Measurements from ENCODE around the gene DOCK6. TPM values are rescaled to one million over a fixed set of nuclear protein-coding genes. Genes with fewer than 3 reads are reported as not detected.

DOCK6 gene
- total RNA-seq, 1 donor from 2014 or later, result 86.9 TPM

- Mint-ChIP-seq H3K27ac (ENCODE audit: unreplicated experiment) (peak overlapping the region; percentile 76), H3K27me3 (ENCODE audit: unreplicated experiment) (no peaks in the 10 kb centered on the region), H3K4me1 (ENCODE audit: unreplicated experiment) (peaks cover 46% of the 10 kb centered on the region), H3K4me3 (ENCODE audit: unreplicated experiment) (peak overlapping the region; percentile 89), H3K36me3 (ENCODE audit: unreplicated experiment) (peaks cover 11% of the 10 kb centered on the region), H3K9me3 (ENCODE audit: unreplicated experiment) (no peaks in the 10 kb centered on the region)
- TF ChIP-seq CTCF (IDR thresholded peaks at IDR 0.05), result no peak
- DNase-seq (ENCODE audit: extremely low spot score, unreplicated experiment), result no peak
Observed at GRCh38 chr19:11196406-11197287, 65.7 kb downstream of the DOCK6 start.

GRCh38 chr19:11195681-11196080 is 66.6 kb downstream of the DOCK6 start:
- no peak for TF ChIP-seq CTCF (IDR thresholded peaks at IDR 0.05)
- no peaks in the 10 kb centered on the region for H3K9me3 Mint-ChIP-seq (ENCODE audit: unreplicated experiment)
- H3K4me3 Mint-ChIP-seq (ENCODE audit: unreplicated experiment), result peak overlapping the region; percentile 89
- H3K36me3 Mint-ChIP-seq (ENCODE audit: unreplicated experiment), result peaks cover 18% of the 10 kb centered on the region
- H3K27ac Mint-ChIP-seq (ENCODE audit: unreplicated experiment), result peak overlapping the region; percentile 80
- no peaks in the 10 kb centered on the region for H3K27me3 Mint-ChIP-seq (ENCODE audit: unreplicated experiment)
- DNase-seq (ENCODE audit: extremely low spot score, unreplicated experiment), result no peak
- peaks cover 54% of the 10 kb centered on the region for H3K4me1 Mint-ChIP-seq (ENCODE audit: unreplicated experiment)

GRCh38 chr19:11194656-11195558 is 67.4 kb downstream of the DOCK6 start:
- DNase-seq (ENCODE audit: extremely low spot score, unreplicated experiment), result no peak
- peak overlapping the region; percentile 80 for H3K27ac Mint-ChIP-seq (ENCODE audit: unreplicated experiment)
- peak overlapping the region; percentile 89 for H3K4me3 Mint-ChIP-seq (ENCODE audit: unreplicated experiment)
- TF ChIP-seq CTCF (IDR thresholded peaks at IDR 0.05), result no peak
- no peaks in the 10 kb centered on the region for H3K27me3 Mint-ChIP-seq (ENCODE audit: unreplicated experiment)
- peaks cover 16% of the 10 kb centered on the region for H3K36me3 Mint-ChIP-seq (ENCODE audit: unreplicated experiment)
- H3K4me1 Mint-ChIP-seq (ENCODE audit: unreplicated experiment), result peaks cover 61% of the 10 kb centered on the region
- no peaks in the 10 kb centered on the region for H3K9me3 Mint-ChIP-seq (ENCODE audit: unreplicated experiment)

- peaks cover 16% of the 10 kb centered on the region for H3K36me3 Mint-ChIP-seq (ENCODE audit: unreplicated experiment)
- no peaks in the 10 kb centered on the region for H3K9me3 Mint-ChIP-seq (ENCODE audit: unreplicated experiment)
- H3K27me3 Mint-ChIP-seq (ENCODE audit: unreplicated experiment), result no peaks in the 10 kb centered on the region
- peak overlapping the region; percentile 60 for H3K4me3 Mint-ChIP-seq (ENCODE audit: unreplicated experiment)
- H3K4me1 Mint-ChIP-seq (ENCODE audit: unreplicated experiment), result peaks cover 69% of the 10 kb centered on the region
- DNase-seq (ENCODE audit: extremely low spot score, unreplicated experiment), result no peak
- no peak for TF ChIP-seq CTCF (IDR thresholded peaks at IDR 0.05)
- peak overlapping the region; percentile 4 for H3K27ac Mint-ChIP-seq (ENCODE audit: unreplicated experiment)
Observed at GRCh38 chr19:11194173-11194572, 68.2 kb downstream of the DOCK6 start.

Data from osteocyte (in vitro differentiated cells).